Measurements from ENCODE around the gene FBXW12.

Gene FBXW12

DNA sequence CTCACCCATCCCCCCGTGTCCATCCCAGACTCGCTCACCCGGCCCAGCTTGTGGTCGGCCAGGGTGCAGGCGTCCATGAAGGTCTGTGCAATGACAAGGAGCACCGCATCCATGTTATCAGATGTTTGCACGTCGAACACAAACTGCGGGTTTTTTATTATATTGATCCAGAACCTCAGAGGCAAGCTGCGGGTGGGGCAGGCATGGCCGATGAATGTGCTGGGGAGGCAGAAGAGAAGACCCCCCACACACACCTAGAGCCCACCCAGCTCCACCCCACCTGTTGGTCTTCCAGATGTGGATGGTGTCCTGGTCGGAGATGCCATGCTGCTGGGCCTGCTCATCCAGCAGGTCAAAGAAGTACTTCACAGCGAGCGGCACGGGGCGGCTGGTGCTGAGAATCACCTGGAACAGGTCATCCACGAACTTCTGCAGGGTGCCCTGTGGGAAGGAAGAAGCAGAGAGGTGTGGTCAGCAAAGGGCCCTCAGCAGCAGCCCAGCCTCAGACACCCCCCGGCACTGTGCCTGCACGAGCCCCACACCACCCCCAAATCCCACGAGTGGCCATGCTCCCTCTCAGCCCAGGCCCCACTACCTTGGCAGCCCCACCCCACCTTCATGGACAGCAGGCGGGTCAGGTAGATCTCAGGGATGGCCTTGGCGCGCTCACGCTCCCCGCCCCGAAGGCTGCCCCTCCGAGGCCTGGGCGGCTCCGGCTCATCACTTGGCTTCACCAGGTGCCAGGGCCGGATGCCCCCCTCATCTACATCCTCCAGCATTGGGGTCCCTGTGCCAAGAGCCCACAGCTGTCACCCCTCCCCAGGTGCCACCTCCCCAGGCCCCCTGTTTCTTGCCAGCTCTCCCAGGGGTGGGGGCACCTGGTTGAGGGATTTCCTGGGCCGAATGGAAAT, 37.5 kb downstream of the FBXW12 start:
- no peak for DNase-seq

GRCh38 chr3:48410205-48411040, 38.4 kb downstream of the FBXW12 start:
- no peak for DNase-seq

DNA sequence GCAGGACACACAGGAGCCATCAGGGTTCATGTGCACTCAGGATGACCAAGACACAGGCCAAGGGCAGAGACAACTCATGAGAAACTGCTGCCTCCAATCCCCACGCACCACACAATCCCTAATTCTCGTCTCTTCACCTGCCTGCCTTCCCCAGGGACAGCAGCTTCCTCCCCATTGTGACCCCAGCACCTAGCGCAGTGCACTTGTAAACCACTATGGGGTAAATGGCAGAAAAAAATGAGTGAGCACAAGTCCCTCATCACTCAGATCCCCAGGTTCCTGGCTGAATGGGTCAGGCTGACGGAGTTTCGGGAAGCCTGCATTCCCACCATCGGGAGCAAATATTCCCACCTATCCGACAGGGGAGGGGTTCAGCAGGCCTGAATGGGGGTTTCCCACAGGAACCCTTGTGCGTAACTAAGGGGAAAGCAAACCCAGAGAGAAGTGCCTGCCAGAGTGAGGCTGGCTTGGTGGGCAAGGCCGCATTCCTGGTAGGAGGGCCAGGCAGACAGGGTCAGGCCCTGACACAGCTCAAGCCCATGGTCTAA, 39.1 kb downstream of the FBXW12 start:
- DNase-seq: no peak

DNA sequence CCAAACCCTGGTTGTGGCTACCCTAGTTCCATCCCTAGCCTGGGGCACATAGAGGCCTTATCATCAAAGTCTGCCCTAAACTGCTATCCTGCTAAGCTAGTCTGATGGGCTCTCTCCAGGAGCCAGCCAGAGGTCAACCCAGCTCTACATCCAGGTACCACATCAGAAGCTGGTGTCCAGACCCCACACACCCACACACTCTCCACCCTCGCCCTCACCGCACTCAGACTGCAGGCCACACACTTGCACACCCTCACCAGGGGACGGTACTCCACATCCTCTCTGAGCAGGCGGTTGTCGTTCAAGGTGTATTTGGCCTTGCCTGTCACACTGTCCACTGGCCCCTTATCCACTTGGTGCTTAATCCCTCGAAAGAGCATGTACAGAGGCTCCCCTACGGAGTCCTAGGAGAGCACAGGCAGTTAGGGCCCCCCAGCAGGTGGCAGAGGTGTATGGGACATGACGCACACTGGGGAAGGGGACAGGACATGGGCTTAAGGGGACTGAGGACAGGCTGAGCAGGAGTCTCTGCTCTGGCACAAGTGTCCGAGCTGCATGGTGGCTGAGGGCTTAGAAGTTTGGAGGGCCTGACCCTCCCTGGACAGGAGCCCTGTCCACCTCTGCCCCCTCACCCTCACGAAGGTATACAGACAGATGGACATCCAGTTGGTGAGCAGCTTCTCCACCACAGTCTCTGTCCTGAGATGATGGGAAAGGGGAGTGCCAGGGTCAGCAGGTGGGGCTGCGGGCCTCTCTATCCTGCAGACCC, 39.8 kb downstream of the FBXW12 start:
- no peak for DNase-seq

- no peak for DNase-seq
Observed at GRCh38 chr3:48412375-48413001, 40.5 kb downstream of the FBXW12 start.

DNA sequence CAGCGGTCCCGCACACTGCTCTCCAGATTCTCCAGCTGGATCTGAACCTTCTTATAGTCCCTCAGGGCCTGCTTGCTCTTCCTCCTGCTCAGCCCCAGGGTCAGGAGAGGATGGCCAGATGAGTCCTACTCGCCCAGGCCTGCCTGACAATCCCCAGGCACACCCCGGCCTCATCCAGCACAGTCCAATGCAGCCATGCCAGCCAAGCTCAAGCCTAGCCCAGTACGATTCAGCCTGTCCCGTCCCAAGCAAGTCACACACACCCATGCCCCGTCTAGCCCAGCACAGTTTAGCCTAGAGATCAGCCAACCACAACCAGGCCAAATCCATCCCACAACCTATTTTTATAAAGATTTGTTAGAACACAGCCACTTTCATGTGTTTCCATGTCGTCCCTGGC, 41.1 kb downstream of the FBXW12 start:
- no peak for DNase-seq

GRCh38 chr3:48413611-48414010, 41.6 kb downstream of the FBXW12 start:
- DNase-seq: no peak

DNA sequence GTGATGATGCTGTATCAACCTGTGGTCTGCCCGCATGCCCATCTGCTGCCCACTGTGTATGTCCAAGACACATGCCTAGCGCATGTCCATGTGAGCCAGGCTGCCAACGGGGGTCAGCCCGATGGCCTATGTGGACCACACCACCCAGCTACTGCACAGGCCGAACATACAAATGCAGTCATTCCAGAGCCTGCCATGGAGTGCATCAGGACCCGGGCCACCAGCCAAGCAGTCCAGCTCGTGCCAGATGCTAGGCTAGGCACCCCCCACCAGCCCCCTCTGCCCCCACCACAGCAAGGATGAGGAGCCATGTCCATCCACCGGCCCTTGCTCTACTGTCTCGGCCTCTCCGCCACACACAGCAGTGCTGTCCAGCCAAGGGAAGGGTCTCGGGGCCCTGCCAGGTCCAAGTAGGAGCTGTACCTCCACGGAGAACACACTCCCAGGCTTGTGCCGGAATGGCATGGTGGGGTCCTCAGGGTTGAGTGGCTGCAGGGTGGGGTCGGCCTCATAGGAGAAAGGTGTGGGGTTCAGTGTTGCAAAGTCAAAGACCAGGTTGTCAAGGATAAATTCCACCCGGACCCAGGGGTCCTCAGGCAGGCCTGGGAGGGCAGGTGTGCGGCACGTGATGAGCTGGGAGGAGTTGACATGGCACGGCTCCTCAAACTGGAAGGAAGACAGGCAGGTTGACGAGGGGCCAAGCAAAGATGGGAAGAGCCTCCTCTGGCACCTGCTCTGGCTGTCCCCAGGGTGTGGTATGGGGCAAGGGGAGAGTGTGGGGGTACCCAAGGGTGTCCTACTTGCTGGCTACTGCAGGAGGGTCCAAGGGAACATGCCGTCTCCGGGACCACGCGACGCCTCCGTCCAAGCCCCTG, 42.6 kb downstream of the FBXW12 start:
- DNase-seq: no peak

GRCh38 chr3:48415251-48415953, 43.4 kb downstream of the FBXW12 start:
- DNase-seq: no peak

- DNase-seq: no peak
Observed at GRCh38 chr3:48416091-48416505, 44.1 kb downstream of the FBXW12 start.

GRCh38 chr3:48416546-48416945, 44.5 kb downstream of the FBXW12 start:
- no peak for DNase-seq

DNA sequence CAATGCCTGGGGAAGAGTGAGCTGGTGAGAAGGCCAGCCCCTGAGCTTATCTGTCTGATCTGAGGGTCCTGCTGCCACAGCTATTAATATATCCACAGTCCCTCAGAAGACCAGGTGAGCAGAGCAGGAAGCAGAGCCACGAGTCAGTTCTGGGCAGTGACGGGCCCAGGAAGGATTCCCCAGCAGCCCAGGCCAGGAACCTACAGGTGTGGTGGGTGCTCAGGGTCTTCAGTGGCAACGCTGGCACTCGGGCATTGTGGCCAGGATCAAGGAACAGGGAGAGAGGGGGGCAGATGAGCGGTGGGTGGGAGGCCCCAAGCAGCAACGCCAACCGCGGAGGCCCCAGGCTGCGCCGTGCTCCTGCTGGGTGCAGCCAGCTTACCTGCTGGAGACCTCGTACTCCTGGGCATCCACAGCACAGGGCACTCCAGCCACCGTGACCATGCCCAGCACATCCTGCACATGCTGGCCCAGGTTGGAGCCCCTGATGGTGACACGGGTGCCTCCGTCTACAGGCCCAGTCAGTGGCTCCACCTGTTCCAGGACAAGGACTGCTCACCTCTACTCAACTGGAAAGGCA, 45.6 kb downstream of the FBXW12 start:
- no peak for DNase-seq

- no peak for DNase-seq
Observed at GRCh38 chr3:48418140-48418539, 46.1 kb downstream of the FBXW12 start.

DNA sequence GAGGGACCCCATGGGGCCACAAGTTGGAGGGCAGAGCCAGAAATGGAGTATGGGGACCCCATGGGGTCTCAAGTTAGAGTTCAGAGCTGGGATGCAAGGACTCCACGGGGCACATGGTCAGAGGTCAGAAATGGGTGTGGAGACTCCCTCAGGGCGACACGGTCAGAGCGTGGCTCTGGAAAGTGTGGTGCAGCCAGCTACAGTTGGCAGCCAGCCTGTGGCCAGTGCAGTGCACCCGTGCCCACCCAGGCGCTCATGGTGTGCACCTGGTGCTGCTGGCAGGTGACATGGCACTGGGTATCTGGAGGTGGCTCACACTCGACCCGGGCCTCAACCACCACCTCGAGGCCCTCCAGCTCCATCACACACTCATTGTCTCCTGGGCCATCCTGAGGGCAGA, 46.6 kb downstream of the FBXW12 start:
- no peak for DNase-seq

DNA sequence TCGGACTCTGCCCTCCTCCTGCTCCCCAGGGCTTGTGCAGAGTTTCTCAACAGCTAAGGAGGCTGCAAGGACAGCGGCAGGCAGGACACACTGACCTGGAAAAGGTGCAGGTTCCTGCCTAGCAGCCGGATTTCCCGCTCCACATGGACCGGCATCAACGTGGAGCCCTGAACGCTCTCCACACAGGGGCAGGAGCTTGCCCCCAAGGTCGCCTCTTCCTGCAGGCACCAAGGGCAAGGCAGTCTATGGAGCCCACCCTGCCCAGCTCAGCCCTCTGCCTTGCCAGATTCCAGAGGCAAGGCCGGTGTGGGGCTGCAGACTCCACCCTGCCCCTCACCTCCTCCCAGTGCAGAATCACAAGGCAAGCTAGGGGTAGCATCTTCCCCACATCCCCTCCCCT, 47.1 kb downstream of the FBXW12 start:
- no peak for DNase-seq

- DNase-seq: no peak
Observed at GRCh38 chr3:48419597-48419996, 47.6 kb downstream of the FBXW12 start.

GRCh38 chr3:48420561-48420960, 48.5 kb downstream of the FBXW12 start:
- DNase-seq: no peak

DNA sequence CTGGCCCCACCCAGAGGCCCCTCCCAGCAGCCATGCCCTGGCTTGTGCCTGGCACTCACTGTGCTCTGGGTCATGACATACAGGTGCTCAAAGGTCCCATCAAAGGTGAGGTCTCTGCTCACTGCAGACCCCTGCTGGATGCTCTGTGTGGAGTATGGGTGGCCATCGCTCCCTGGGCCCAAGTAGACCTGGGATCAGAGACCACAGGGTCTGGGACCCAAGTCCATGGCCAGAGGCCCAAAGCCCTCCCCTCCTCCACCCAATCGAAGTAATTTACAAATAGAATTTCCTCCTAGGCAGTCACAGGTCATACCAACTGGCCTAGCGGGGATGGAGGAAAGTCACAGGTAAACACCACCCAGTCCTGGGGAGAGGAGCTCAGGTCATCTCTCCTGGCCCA, 50.3 kb downstream of the FBXW12 start:
- no peak for DNase-seq

DNA sequence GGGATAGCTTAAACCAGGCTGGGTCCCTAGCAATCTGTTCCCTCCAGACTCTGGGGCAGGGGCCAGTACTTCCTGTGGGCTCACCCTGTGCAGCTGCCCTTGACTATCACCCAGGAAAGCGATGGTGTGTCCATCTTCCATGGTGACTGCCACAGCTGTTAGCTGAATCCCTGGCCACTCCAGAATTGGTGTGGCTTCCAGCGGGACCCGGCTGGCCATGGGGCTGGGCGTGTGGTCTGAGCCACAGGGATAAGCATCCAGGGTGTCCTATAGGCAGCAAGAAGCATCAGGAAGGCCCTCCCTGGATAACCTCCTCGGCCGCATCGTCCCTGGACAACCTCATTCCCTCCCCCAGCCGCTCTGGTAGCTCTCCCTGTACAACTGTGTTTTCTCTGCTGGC, 50.7 kb downstream of the FBXW12 start:
- no peak for DNase-seq

- DNase-seq: no peak
Observed at GRCh38 chr3:48423241-48423882, 51.3 kb downstream of the FBXW12 start.
